Astrocyte of the spinal cord (primary cell): Measurements from ENCODE around the gene SAAL1.

Experiments
- DNase-seq: peaks from one replicate; pipeline ENCODE4 v3.0.0; 2011; ENCODE audit warnings: low read depth, low spot score
- H3K4me3 ChIP-seq: 2 replicates; pipeline ENCODE4 v1.5.1; 2011; ENCODE audit warnings: low read depth, mild to moderate bottlenecking, low read length, moderate library complexity
- CTCF ChIP-seq: IDR thresholded peaks from 2 replicates; pipeline ENCODE4 v1.5.1; 2012; ENCODE audit warnings: low read depth, mild to moderate bottlenecking, low read length, inconsistent platforms
- in situ Hi-C: cut with HindIII; loops from 2 replicates; pipeline ENCODE4 v1.10.0; 2017; ENCODE audit warnings: low sequenced_read_pairs

SAAL1 gene, protein sequence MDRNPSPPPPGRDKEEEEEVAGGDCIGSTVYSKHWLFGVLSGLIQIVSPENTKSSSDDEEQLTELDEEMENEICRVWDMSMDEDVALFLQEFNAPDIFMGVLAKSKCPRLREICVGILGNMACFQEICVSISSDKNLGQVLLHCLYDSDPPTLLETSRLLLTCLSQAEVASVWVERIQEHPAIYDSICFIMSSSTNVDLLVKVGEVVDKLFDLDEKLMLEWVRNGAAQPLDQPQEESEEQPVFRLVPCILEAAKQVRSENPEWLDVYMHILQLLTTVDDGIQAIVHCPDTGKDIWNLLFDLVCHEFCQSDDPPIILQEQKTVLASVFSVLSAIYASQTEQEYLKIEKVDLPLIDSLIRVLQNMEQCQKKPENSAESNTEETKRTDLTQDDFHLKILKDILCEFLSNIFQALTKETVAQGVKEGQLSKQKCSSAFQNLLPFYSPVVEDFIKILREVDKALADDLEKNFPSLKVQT

DNA sequence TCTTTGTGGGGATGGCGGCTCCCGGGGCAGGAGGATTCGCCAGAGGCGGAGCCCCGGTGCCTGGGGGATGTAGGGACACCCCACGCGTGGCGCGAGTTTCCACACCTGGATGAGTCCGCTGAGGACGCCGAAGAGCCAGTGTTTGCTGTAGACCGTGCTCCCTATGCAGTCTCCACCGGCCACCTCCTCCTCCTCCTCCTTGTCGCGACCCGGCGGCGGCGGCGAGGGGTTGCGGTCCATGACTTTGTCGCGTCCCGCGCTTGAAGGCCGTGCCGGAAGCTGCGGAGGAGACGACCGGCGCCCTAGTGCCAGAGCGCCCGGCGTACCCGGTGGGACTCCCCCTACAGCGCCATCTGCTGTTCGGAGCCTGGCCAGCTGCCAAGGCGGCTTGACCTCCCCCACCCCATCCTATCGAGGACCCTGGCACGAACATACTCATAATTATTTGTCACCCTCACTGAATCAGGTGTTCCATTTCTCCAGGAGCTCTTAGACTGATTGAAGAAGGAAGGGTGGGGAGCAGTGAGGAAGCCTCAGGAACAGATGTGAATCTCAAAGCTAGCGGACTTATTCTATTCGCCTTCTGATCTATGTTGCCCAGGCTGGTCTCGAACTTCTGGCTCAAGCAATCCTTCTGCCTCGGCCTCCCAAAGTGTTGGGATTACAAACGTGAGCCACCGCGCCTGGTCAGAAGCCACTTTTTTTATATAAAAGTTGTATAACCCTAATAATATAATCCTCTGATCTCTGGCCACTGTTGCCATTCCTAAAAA lies at the start of gene SAAL1:
TSS of gene SAAL1 (minus strand) at position 281 of the 773 bp plus-strand sequence. CDS start at position 240, 41 bp downstream.
- peak within 1 kb of the TSS; percentile 76 for H3K4me3 ChIP-seq
- TF ChIP-seq CTCF, result peak; percentile 80
- peak; percentile 79 for DNase-seq
- in situ Hi-C loops, result no loop called here

DNA sequence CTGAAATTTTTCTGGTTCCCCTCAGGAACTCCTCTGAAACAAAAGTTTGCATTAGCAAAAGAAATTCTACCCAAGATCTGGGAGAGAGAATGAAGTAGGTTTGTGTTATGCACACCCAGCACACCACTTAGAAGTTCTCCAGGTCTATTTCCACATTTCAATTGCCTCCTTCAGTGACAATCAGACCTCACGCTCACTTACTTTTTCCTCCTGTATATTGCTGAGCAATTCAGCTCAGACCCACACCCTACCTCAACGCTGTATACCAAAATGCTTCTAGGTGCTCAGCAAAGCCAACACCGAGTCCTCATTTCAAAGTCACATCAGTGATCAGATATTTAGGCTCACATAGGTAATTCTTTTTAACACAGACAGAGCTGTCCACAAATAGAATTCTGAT lies 45.7 kb upstream of the SAAL1 start:
- in situ Hi-C loops, result no loop called here
- no peak overlapping the region for H3K4me3 ChIP-seq
- no peak for TF ChIP-seq CTCF
- no peak for DNase-seq

DNA sequence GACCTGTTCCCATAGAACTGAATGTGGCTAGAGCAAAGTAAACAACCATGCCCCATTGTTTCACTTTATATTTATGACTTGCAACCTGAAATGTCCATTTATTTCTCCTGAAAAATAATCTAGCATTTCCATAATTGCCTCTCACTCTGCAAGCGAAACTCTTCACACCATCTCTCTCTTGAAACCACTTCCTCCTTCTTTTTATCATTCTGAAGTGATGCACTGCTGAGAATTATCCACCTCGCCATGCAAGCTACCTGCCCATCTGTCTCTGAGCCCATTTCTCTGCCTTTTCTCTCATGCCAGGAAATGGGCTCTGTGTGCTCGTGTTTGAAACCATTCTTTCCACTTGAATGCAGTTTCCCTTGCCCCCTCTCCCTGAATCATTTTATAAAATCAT lies 40.0 kb upstream of the SAAL1 start:
- no peak overlapping the region for H3K4me3 ChIP-seq
- TF ChIP-seq CTCF, result no peak
- in situ Hi-C loops, result no loop called here
- no peak for DNase-seq

- TF ChIP-seq CTCF, result peak; percentile 21
- no peak overlapping the region for H3K4me3 ChIP-seq
- in situ Hi-C loops, result no loop called here
- DNase-seq, result no peak
These were observed 39.1 kb upstream of the SAAL1 start for GRCh38 chr11:18145025-18145424.

DNA sequence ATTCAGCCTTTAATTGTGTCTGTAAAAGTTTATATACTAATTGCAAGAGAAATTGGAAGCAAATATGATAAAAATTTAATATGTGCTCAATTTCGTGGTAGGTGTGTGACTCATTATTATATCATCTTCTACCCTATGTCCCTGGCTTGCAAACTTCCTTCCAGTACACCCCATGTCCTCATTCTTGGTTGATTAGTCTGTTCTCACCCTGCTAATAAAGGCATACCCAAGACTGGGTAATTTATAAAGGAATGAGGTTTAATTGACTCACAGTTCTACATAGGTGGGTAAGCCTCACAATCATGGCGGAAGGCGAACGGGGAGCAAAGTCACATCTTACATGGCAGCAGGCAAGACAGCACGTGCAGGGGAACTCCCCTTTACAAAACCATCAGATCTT lies 38.4 kb upstream of the SAAL1 start:
- DNase-seq, result no peak
- in situ Hi-C loops, result no loop called here
- no peak for TF ChIP-seq CTCF
- H3K4me3 ChIP-seq, result no peak overlapping the region

GRCh38 chr11:18140145-18140544 lies 34.3 kb upstream of the SAAL1 start:
- no peak for TF ChIP-seq CTCF
- no peak for DNase-seq
- in situ Hi-C loops, result no loop called here
- H3K4me3 ChIP-seq, result no peak overlapping the region
